K562 (cell line): ENCODE data around the gene PPP1R10.
A peak's percentile ranks its signal among the peaks of the same experiment; 100 is the strongest.

Experiments
- KDM1A ChIP-seq, 2 experiments: fragments of 450-650 bp; IDR thresholded peaks; 2 replicates each; pipeline ENCODE4 v1.6.1; 2016; ENCODE audit warnings: mild to moderate bottlenecking in 2 of 2
- NR4A1 ChIP-seq, 2 experiments: fragments of 250-450 bp in 1 of 2; fragments of 450-650 bp in 1 of 2; sonication (Bioruptor Pico) in 1 of 2; IDR thresholded peaks; 2 replicates each; pipeline versions ENCODE4 v1.4.0 to v1.6.1; 2016 to 2020; ENCODE audit warnings: mild to moderate bottlenecking in 2 of 2, missing compliant biosample characterization in 1 of 2, missing genetic modification characterization in 1 of 2, moderate library complexity in 1 of 2
- ZNF175 ChIP-seq: fragments of 200-800 bp; sonication (Bioruptor generic); IDR thresholded peaks from 2 replicates; pipeline ENCODE4 v1.6.1; 2016; ENCODE audit warnings: low read depth, mild to moderate bottlenecking, missing genetic modification characterization, missing compliant biosample characterization
- TF ChIP-seq, protein P1 (sequence below): sonication (generic); formaldehyde crosslinking; IDR thresholded peaks from 2 replicates; pipeline ENCODE4 v1.9.0; 2022; ENCODE audit warnings: mild to moderate bottlenecking, missing genetic modification reagents

DNA sequence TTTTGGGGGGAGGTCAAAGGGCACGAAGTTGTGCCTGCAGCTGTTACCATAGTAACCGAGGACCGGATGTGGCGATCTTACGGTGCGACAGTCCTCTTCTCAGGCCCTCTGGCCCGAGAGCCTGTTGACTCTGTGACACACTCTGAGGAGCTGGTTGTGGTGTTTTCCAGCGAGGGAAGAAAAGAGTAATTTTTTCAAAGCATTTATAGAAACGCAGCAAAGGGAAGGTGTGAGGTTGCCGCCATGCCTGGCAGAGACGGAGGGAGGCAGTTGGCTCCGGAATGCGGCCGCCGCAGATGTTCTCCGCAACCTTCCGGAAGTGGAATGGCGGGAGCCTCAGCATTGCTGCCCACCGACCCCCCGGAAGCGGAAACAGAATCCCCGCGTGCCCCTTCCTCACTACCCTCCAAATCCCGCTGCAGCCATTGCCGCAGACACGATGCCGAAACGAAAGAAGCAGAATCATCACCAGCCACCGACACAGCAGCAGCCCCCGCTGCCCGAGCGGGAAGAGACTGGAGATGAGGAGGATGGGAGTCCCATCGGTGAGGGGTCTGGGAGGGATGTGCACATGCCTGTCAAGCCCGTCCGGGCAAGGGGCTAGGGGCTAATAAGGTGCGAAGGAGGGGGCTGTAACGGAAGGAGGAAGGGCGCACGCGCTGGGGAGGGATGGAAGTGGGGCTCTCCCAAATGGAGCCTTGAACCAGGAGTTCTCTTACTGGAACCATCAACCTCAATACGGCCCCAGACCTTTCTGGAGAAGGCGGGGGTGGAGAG is 59.9 kb downstream of the PPP1R10 start, which contains the start of gene PRR3:
- TF ChIP-seq, protein P1, sequence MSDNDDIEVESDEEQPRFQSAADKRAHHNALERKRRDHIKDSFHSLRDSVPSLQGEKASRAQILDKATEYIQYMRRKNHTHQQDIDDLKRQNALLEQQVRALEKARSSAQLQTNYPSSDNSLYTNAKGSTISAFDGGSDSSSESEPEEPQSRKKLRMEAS = peak; percentile 98
- no peak for TF ChIP-seq NR4A1 (CRISPR knock-in tag; IDR thresholded peaks at IDR 0.05)
- peak; percentile 84; the same call in 1 of the 2 replicates for TF ChIP-seq NR4A1 (tag; IDR thresholded peaks at IDR 0.05)
- peak in 1 of 2 experiments; percentile 38; a peak in 1 of 4 replicates for TF ChIP-seq KDM1A (IDR thresholded peaks at IDR 0.05)
- TF ChIP-seq ZNF175 = no peak; the same call in none of the 2 replicates
